Astrocyte (in vitro differentiated cells and primary cell): Measurements from ENCODE around the gene HOXA7.

Experiments used
- CTCF ChIP-seq: IDR thresholded peaks from 2 replicates; pipeline ENCODE4 v1.5.1; 2011; ENCODE audit warnings: low read depth, mild to moderate bottlenecking, inconsistent platforms, low read length, moderate library complexity; ENCODE audit not compliant: insufficient read depth
- EZH2 ChIP-seq: IDR thresholded peaks from 2 replicates; pipeline ENCODE4 v1.6.1; 2012; ENCODE audit warnings: mild to moderate bottlenecking, low read length, inconsistent platforms; ENCODE audit not compliant: insufficient read depth

GRCh38 chr7:27164045-27164366 lies 7.5 kb upstream of the HOXA7 start:
- TF ChIP-seq CTCF: no peak
- no peak for TF ChIP-seq EZH2
